Raji (cell line): ENCODE measurements around the gene PTPRN2.

ENCODE experiments used
- POLR2A ChIP-seq: IDR thresholded peaks from 2 replicates; pipeline ENCODE4 v1.6.1; 2011; ENCODE audit warnings: low read depth, low read length, control low read depth; ENCODE audit not compliant: insufficient read depth

Gene PTPRN2

DNA sequence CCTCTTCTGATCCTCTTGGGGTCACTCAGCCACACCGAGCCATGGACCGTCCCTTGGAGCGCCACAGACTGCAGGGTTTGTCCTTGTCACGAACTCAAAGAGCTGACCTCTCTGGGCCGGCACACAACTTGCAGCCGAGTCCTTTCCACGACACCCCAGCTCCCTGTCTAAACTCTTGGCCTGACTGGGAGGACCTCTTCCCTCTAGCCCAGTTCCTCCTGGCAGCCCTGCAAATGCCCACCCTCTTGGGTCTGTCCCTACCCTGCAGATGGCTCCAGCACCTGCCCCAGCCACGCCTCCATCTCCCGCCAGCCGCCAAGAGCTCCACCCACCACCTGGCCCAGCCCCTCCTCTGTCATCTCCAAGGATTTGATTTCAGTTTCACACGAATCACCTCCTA lies 911.6 kb downstream of the PTPRN2 start:
- no peak for TF ChIP-seq POLR2A

DNA sequence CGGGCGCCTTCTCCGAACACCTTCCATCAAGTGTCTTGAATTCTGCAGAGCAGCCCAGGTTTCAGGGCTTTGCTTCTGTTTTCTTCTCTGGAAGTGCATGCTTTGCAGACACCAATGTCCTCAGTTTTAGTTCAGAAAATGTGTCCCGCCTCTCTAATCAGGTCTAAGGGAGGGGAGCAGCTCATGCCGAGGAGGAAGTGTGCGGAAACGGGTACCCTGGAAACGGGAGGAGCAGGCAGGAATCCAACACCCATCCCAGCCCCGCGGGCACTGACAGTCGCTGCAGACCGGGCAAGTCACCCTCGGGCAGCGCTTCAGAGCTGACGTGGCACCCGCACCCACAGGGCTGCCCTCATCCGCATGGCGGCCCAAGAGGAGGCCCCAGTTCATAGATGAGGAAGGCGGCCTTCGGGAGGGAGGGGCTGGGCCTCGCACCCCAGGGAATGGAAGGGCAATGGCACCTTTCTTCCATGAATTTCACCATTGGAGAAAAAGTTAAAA lies 912.1 kb downstream of the PTPRN2 start:
- TF ChIP-seq POLR2A: no peak

DNA sequence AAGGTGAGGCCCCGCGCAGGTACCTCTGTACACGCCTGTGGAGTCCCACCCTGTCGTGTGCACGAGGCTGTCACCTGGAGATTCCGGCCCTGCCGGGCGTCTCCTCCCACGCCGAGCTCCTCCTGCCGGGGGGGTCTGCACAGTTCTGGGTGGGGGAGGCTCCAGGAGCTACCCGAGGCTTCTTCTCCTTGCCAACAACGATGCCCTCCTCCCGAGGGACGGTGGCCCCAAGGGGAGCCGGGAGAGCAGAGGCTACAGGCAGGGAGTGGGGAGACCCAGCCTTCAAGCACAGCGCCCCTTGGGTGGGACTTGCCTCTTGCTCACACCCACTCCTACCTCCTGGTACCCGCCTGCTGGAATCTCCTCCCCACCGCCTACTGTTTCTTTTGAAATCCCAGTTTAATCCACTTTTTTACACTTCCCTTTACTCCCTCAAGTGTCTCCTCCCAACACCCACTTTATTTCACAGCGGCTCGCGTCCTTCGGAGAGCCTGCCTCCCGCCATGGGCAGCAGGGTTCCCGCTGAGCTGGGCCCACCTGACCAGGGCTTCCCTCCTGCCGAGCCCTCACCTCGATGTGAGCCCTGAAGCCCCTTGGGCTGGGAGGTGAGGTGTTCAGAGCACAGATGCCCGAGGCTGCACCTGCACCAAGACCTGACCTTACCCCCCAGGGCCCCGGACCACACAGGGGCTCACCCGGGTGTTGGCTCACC lies 912.8 kb downstream of the PTPRN2 start:
- no peak for TF ChIP-seq POLR2A

GRCh38 chr7:157674027-157674714 lies 913.5 kb downstream of the PTPRN2 start:
- no peak for TF ChIP-seq POLR2A

- TF ChIP-seq POLR2A: no peak
These were observed 914.0 kb downstream of the PTPRN2 start for GRCh38 chr7:157673573-157673972.

GRCh38 chr7:157671358-157672255 lies 916.0 kb downstream of the PTPRN2 start:
- no peak for TF ChIP-seq POLR2A

- no peak for TF ChIP-seq POLR2A
These were observed 916.9 kb downstream of the PTPRN2 start for GRCh38 chr7:157670490-157671357.

GRCh38 chr7:157669768-157670351 lies 917.8 kb downstream of the PTPRN2 start:
- TF ChIP-seq POLR2A: no peak

- no peak for TF ChIP-seq POLR2A
These were observed 918.5 kb downstream of the PTPRN2 start for GRCh38 chr7:157668884-157669767.

- no peak for TF ChIP-seq POLR2A
These were observed 919.3 kb downstream of the PTPRN2 start for GRCh38 chr7:157668221-157668883.

DNA sequence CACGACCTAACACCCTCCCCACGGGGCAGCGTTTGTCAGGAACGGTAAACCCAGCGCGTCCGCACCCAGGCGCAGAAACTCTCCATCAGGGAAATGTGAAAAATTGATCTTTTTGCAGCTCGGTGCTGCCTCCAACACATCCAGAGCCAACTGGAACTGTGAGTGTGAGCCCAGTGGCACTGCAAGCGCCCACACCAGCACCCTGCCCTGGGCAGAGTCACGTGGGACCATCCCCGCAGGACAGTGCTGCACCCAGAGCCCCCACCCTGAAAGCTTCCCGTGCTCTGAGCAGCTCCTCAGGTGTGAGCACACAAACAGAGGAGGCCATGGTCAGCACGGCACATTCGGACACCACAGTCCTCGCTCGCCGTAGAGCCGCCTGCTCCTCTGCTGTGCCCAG lies 919.9 kb downstream of the PTPRN2 start:
- TF ChIP-seq POLR2A: no peak

DNA sequence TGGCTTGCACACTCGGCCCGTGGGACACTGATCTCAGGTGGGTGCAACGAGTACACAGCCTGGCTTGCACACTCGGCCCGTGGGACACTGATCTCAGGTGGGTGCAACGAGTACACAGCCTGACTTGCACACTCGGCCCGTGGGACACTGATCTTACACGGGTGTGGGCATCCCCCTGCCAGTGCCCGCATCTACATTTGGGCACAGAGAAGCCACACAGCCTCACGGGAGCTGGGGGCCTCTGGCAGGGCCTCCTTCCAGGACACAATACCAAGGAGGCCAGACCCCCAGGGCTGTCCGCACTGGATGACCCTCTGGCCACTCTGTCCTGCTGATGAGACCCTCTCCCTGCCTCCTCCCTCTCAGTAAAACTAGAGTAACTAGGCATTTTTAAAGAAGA lies 920.4 kb downstream of the PTPRN2 start:
- TF ChIP-seq POLR2A: no peak
